IPS-20b (cell line): ENCODE results near the gene ZEB2.

Source experiments
- H3K27ac ChIP-seq: one replicate; pipeline ENCODE4 v1.5.1; 2013; ENCODE audit warnings: low read length
- H3K27me3 ChIP-seq: 2 replicates; pipeline ENCODE4 v1.6.1; 2013; ENCODE audit warnings: mild to moderate bottlenecking, low read length, inconsistent platforms; ENCODE audit not compliant: insufficient read depth
- H3K36me3 ChIP-seq: 2 replicates; pipeline ENCODE4 v1.6.1; 2013; ENCODE audit warnings: low read depth, mild to moderate bottlenecking, inconsistent platforms, low read length, moderate library complexity; ENCODE audit not compliant: insufficient read depth
- H3K4me1 ChIP-seq: 2 replicates; pipeline ENCODE4 v1.6.1; 2013; ENCODE audit warnings: mild to moderate bottlenecking, control low read depth, inconsistent platforms, low read length, moderate library complexity; ENCODE audit not compliant: insufficient read depth
- H3K4me3 ChIP-seq: 2 replicates; pipeline ENCODE4 v1.5.1; 2013; ENCODE audit warnings: mild to moderate bottlenecking, low read length, inconsistent platforms
- H3K9ac ChIP-seq: 2 replicates; pipeline ENCODE4 v1.6.1; 2013; ENCODE audit warnings: low read depth, mild to moderate bottlenecking, inconsistent platforms, low read length, moderate library complexity
- H3K9me3 ChIP-seq: 2 replicates; pipeline ENCODE4 v1.6.1; 2013; ENCODE audit warnings: mild to moderate bottlenecking, low read depth, low read length, inconsistent platforms; ENCODE audit not compliant: insufficient read depth

The ZEB2 gene

DNA sequence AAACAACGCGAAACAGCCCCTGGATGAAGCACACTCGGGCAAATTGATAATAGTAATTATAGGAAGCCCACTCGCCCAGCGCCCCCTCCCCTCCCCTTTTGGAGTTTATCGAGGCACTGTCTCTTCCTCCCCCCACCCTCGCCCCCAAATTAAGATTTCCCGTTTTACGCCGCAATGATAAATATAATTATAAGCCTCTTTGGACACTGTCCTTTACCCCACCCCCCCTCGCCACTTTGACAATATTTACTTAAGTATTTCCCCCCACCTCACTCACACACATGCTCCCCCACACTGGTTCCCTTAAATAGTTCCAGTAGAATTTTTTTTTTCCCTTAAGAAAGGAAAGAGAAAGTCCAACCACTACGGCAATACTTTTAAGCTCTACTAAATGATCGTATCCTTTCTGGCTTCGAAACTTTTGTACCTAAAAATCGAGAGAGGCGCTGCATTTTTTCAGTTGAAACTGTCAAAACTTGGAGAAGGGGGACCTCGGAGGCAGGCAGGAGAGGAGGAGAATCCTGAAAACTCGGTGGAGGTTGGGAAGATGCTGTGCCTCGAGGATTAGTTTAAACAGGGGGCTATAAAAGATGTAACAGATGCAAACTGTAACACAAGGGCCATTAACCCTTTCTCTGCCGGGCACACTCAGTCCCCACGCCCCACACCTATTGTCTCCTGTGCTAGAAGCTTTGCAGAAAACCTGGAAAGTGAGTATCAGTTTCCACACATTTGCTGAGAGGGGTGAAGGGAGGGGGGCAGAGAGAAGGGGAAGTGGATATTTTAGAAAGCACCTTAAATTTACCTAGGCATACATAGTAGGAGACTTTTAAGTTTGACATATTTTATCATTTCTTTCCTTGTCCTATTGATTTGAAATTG is 1.8 kb downstream of the ZEB2 start:
- H3K27me3 ChIP-seq, result peaks cover 96% of the 10 kb centered on the region
- no peak overlapping the region for H3K27ac ChIP-seq
- peak overlapping the region; percentile 73 for H3K4me3 ChIP-seq
- H3K4me1 ChIP-seq, result peaks cover 54% of the 10 kb centered on the region; the same call in 1 of the 2 replicates
- peak overlapping the region; percentile 40; the same call in 1 of the 2 replicates for H3K9ac ChIP-seq
- H3K9me3 ChIP-seq, result no peaks in the 10 kb centered on the region
- H3K36me3 ChIP-seq, result no peaks in the 10 kb centered on the region

DNA sequence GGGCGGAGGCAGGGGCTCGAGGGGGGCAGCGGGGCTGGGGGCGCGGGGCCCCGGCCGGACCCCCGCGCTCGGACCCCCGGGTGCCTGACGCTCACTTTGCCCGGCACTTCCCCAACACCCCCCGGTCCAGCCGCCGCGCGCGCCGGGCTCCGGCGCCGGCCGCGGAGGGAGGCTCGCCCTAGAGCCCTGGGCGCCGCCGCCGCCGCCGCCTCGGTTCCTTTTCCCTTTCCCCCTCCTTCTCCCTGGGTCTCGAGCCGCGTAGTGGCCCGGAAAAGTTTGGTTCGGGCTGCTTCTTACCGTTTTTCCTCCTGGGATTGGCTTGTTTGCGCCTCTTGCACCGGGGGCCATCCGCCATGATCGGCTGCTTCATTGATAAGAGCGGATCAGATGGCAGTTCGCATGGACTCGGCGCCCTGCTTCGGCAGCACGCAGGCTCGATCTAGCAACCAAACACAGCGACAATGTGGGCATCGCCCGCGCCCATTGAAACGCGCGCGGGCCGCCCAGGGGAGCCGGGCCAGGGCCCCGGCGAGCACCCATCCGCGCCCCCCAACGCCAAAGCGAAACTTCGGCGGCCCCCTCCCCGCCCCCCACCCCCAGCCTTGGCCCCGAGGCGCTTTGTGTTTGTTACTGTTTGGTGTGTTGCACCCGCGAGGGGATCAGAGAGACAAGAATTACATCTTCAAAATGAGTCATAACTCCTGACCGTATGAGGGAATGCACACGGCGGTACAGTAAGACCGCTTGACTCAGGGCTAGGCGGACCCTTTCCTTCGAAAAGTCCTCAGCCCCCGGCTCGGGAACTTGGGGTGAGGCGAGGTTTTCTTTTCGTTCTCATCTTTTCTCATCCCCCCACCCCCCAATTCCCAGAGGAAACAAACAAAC is 2.7 kb downstream of the ZEB2 start:
- Histone ChIP-seq H3K36me3 (no peaks in the 10 kb centered on the region), H3K27me3 (peaks cover 96% of the 10 kb centered on the region), H3K4me1 (peaks cover 59% of the 10 kb centered on the region; the same call in 1 of the 2 replicates), H3K9me3 (no peaks in the 10 kb centered on the region), H3K9ac (peak overlapping the region; percentile 40; the same call in 1 of the 2 replicates), H3K4me3 (peak overlapping the region; percentile 73; the same call in 1 of the 2 replicates), H3K27ac (no peak overlapping the region)

GRCh38 chr2:144516411-144516980 is 3.4 kb downstream of the ZEB2 start:
- Histone ChIP-seq H3K4me3 (peak overlapping the region; percentile 73), H3K36me3 (no peaks in the 10 kb centered on the region), H3K9me3 (no peaks in the 10 kb centered on the region), H3K27me3 (peaks cover 96% of the 10 kb centered on the region), H3K9ac (peak overlapping the region; percentile 66; the same call in 1 of the 2 replicates), H3K27ac (no peak overlapping the region), H3K4me1 (peaks cover 63% of the 10 kb centered on the region; the same call in 1 of the 2 replicates)

GRCh38 chr2:144515696-144516410 is 4.1 kb downstream of the ZEB2 start:
- H3K27me3 ChIP-seq, result peaks cover 96% of the 10 kb centered on the region
- H3K9me3 ChIP-seq, result no peaks in the 10 kb centered on the region
- H3K27ac ChIP-seq, result no peak overlapping the region
- peak overlapping the region; percentile 66; the same call in 1 of the 2 replicates for H3K9ac ChIP-seq
- no peaks in the 10 kb centered on the region for H3K36me3 ChIP-seq
- H3K4me3 ChIP-seq, result peak overlapping the region; percentile 73
- H3K4me1 ChIP-seq, result peaks cover 66% of the 10 kb centered on the region

- Histone ChIP-seq H3K27me3 (peaks cover 90% of the 10 kb centered on the region), H3K27ac (no peak overlapping the region), H3K9me3 (no peaks in the 10 kb centered on the region), H3K36me3 (no peaks in the 10 kb centered on the region), H3K4me1 (peaks cover 64% of the 10 kb centered on the region), H3K4me3 (peak overlapping the region; percentile 73), H3K9ac (peak overlapping the region; percentile 66; the same call in 1 of the 2 replicates)
Measured at GRCh38 chr2:144515099-144515695, 4.7 kb downstream of the ZEB2 start.

DNA sequence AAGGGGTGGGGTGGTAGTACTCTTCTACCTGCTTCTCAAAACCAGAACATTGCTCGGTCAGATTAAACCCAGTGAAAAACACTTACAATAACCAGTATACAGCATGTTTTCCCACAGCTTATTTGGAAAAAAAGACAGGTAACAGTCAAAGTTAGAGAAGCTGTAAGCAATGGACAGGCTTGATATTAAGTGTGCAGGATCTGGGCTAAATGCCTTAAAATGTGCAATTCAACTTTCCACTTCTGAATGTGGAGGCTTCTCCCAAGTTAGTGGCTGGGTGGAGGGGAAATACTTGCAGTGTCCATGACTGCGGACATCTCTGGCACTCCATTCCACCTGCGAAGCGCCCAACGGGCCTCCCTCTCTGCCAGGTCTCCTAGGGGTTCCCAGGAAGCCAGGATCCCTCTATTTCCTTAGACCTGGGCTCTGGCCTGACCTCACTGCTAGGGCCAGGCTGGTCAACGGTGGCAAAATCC is 5.3 kb downstream of the ZEB2 start:
- peaks cover 65% of the 10 kb centered on the region for H3K4me1 ChIP-seq
- no peaks in the 10 kb centered on the region for H3K9me3 ChIP-seq
- no peaks in the 10 kb centered on the region for H3K36me3 ChIP-seq
- peak overlapping the region; percentile 66; the same call in 1 of the 2 replicates for H3K9ac ChIP-seq
- H3K27me3 ChIP-seq, result peaks cover 89% of the 10 kb centered on the region
- H3K4me3 ChIP-seq, result peak overlapping the region; percentile 73; the same call in 1 of the 2 replicates
- no peak overlapping the region for H3K27ac ChIP-seq

DNA sequence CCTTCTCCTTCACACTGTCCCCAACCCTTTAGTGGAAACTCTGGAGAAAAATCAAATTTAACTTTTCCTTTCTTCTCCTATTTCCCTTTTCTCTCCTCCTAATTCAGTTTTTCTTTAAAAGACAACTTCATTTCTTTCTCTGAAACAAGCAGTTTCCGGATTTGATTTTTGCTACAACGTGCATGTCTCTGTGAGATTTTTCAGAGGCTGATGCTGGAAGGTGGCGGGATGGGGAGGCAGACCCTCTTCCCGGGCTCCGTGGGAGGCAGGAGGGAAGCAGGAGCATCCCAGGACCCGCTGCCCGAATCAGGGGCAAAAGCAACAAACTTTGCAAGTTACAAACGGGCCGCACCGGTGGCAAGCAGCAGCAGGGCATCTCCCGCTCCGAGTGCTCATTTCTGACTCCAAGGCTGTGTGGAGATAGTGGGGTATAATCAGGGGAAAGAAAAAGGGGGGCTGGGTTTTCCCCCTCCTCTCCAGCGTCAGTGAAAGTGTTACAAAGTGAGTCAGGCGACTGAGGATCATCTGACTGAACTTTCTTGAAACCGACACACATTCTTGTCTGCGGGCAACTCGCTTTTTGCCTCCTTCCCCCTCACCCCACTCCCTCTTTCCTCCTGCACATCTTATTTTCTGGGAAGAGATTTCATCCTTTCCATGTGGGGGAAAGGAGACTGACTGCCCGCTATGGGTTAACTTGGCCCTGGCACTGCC is 6.4 kb downstream of the ZEB2 start:
- Histone ChIP-seq H3K9me3 (no peaks in the 10 kb centered on the region), H3K36me3 (no peaks in the 10 kb centered on the region), H3K27ac (no peak overlapping the region), H3K4me1 (peaks cover 65% of the 10 kb centered on the region), H3K9ac (no peak overlapping the region; the same call in 1 of the 2 replicates), H3K4me3 (peak overlapping the region; percentile 73), H3K27me3 (peaks cover 89% of the 10 kb centered on the region)

DNA sequence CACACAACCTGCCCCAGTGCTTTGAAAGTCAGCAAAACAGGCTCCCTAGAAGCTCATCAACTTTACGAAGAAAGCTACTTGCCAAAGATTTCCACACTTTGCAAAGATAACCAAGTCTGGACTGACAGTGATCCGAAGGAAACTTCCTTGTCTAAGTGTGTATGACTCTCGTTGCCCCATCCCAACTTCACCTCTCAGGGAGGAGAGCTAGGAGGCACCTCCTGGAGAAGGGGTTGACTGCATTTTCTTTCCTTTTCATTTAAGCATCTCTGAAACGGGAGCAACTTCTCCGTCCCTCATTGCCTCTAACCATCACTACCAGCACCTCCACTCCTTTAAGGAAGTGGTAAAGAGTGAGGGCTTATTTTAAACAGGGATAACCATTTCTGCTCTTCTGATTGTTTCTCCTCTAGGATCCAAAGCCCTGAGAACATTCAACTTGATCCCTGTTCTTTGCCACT is 7.0 kb downstream of the ZEB2 start:
- Histone ChIP-seq H3K36me3 (no peaks in the 10 kb centered on the region), H3K9me3 (no peaks in the 10 kb centered on the region), H3K4me3 (peak overlapping the region; percentile 73; the same call in 1 of the 2 replicates), H3K4me1 (peaks cover 63% of the 10 kb centered on the region), H3K27me3 (peaks cover 89% of the 10 kb centered on the region), H3K9ac (no peak overlapping the region; the same call in 1 of the 2 replicates), H3K27ac (no peak overlapping the region)

- peaks cover 63% of the 10 kb centered on the region for H3K4me1 ChIP-seq
- H3K4me3 ChIP-seq, result peak overlapping the region; percentile 73; the same call in 1 of the 2 replicates
- no peak overlapping the region for H3K9ac ChIP-seq
- H3K9me3 ChIP-seq, result no peaks in the 10 kb centered on the region
- H3K36me3 ChIP-seq, result no peaks in the 10 kb centered on the region
- no peak overlapping the region for H3K27ac ChIP-seq
- H3K27me3 ChIP-seq, result peaks cover 89% of the 10 kb centered on the region
Measured at GRCh38 chr2:144512470-144512869, 7.4 kb downstream of the ZEB2 start.

DNA sequence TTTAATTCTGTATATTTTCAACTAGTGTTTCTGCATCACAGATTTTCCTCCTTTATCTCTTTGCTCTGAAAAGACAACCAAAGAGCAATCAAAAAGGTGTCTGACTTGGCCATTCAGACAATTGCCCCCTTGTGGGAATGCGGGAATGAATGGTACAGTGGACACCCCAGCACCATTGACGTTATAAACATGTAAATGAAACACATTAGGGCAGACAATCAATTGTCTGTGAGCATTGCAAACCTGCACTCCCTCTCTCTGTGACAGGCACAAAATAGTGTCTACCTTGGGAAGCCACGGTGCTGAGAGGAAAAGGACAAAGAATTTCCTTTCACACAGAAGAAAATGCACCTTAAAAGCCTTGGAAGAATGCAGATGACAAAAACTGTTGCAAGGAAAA is 8.0 kb downstream of the ZEB2 start:
- H3K9me3 ChIP-seq, result no peaks in the 10 kb centered on the region
- peaks cover 90% of the 10 kb centered on the region for H3K27me3 ChIP-seq
- H3K27ac ChIP-seq, result no peak overlapping the region
- H3K4me1 ChIP-seq, result peaks cover 63% of the 10 kb centered on the region
- peak overlapping the region; percentile 73; the same call in 1 of the 2 replicates for H3K4me3 ChIP-seq
- no peaks in the 10 kb centered on the region for H3K36me3 ChIP-seq
- no peak overlapping the region for H3K9ac ChIP-seq
